Kidney (tissue), 14 donors: ENCODE measurements around the gene PDZRN4. TPM values are rescaled to one million over a fixed set of nuclear protein-coding genes. Genes with fewer than 3 reads are reported as not detected.
"Not testable (repeated sequence)": the region's sequence is repeated elsewhere in the genome, so short reads cannot be mapped to it uniquely, and the experiment has no call there.

ENCODE experiments used
- DNase-seq, 5 donors: peaks; one replicate each; pipeline ENCODE4 v3.0.0-alpha.2; 2013 to 2020
- FAIRE-seq: peaks from 2 replicates; lab custom pipeline; 2012; peaks lifted over from hg19 to GRCh38; lab: Jason Lieb, UNC
- H3K27ac ChIP-seq, 2 donors: one replicate each; pipeline ENCODE4 v1.7.0; 2013; ENCODE audit warnings: low read depth in 2 of 2, low read length in 2 of 2, inconsistent platforms in 1 of 2
- H3K27me3 ChIP-seq: one replicate; pipeline ENCODE4 v1.7.1; 2013; ENCODE audit warnings: low read length, inconsistent platforms; ENCODE audit not compliant: control insufficient read depth, insufficient read depth
- H3K36me3 ChIP-seq, 3 donors: one replicate each; pipeline versions ENCODE4 v1.7.0 to v1.7.1; 2013; ENCODE audit warnings: low read length in 3 of 3, control low read depth in 1 of 3, inconsistent platforms in 1 of 3; ENCODE audit not compliant: insufficient read depth in 3 of 3, control insufficient read depth in 2 of 3
- H3K4me1 ChIP-seq, 3 donors: one replicate each; pipeline versions ENCODE4 v1.7.0 to v1.7.1; 2013; ENCODE audit warnings: low read length in 3 of 3, inconsistent platforms in 1 of 3, low read depth in 1 of 3; ENCODE audit not compliant: control insufficient read depth in 2 of 3, insufficient read depth in 2 of 3
- H3K4me3 ChIP-seq, 3 donors: one replicate each; pipeline versions ENCODE4 v1.7.0 to v1.8.1; 2013; ENCODE audit warnings: low read length in 3 of 3, control low read depth in 1 of 3, inconsistent platforms in 1 of 3
- H3K9ac ChIP-seq, 3 donors: one replicate each; pipeline versions ENCODE4 v1.7.0 to v1.7.1; 2013; ENCODE audit warnings: low read length in 3 of 3, control low read depth in 1 of 3, inconsistent platforms in 1 of 3
- H3K9me3 ChIP-seq, 3 donors: one replicate each; pipeline versions ENCODE4 v1.7.0 to v1.7.1; 2013; ENCODE audit warnings: low read length in 3 of 3, control low read depth in 1 of 3, inconsistent platforms in 1 of 3; ENCODE audit not compliant: control insufficient read depth in 2 of 3, insufficient read depth in 1 of 3
- intact Hi-C: fragments of 100-400 bp; cut with DNase I; formaldehyde crosslinking; loops from one replicate; pipeline ENCODE4 v1.11.1; 2022
- polyA plus RNA-seq: library from polyadenylated mRNA; stranded (reverse); fragments of 350-450 nt; fragmentation: Illumina TruSeq; extraction: RNeasy Lipid Tissue Mini Kit (QIAGEN cat#74804); gene quantifications from one replicate; pipeline ENCODE4 v1.2.3, GENCODE V29; 2014; ENCODE audit warnings: low read depth, low replicate concordance; ENCODE audit not compliant: insufficient read depth
- total RNA-seq: library from RNA; stranded (reverse); fragmentation: NEBNext Ultra II Directional; extraction: Animal tissue kit (Norgen Biotek cat#: 25700); gene quantifications from one replicate; pipeline ENCODE4 v1.2.1, GENCODE V29; 2021
- TF ChIP-seq, protein P1 (sequence below): IDR thresholded peaks from 3 replicates; pipeline ENCODE4 v1.5.1; 2012; ENCODE audit warnings: mild to moderate bottlenecking, moderate library complexity, borderline replicate concordance; ENCODE audit not compliant: insufficient read depth; ENCODE audit errors: extremely low read depth
- donor health status: control.
- donor health status: control.
- donor health status: control.
- donor health status: control.
- donor health status: control.
- donor health status: DM: yes; HTN: yes; CAD: no.
- donor health status: Normal renal cell carcinoma (clear cell type).

The PDZRN4 gene
- total and polyA plus RNA-seq, 2 donors from 2014 or later: 0.56 to 2.1 TPM

DNA sequence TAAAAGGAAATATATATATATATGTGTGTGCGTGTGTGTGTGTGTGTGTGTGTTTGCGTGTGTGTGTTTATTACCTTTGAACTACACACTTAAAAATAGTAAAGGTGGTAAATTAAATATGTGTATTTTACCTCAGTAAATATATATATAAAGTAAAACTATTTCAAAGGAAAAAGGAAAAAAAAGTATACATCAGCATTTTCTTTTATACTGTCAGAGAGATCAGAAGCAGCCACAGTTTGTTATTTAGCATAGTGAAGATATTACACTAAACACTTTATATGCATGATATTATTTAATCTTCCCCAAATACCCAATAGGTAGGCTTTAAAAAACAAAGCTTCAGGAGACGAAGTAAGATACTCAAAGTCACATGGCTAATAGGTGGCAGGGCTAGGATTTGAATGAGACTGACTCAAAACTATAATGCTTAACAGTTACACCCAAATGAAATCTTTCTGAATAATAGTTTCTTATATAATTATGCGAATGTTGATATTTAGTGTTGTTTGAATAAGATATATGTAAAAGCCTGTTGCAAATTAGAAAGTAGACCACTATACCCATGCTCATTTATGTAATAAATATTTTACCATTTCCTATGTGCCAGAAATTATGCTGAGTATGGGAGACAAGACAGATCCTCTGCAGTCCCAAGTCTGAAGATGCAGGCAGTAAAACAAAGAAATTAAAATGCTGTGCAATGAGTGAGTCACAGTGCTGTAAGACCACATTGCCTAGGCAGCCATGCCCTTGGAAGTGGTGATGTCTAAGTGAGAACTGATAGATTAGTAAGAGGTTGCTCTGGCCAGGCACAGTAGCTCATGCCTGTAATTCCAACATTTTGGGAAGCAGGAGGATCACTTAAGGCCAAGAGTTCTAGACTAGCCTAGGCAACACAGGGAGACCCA is 66.1 kb downstream of the PDZRN4 start:
- Histone ChIP-seq H3K4me3 (no peak overlapping the region), H3K27ac (no peak overlapping the region), H3K4me1 (no peaks in the 10 kb centered on the region), H3K27me3 (no peaks in the 10 kb centered on the region), H3K9ac (no peak overlapping the region), H3K36me3 (no peaks in the 10 kb centered on the region), H3K9me3 (no peaks in the 10 kb centered on the region)
- no peak for DNase-seq
- TF ChIP-seq, protein P1, sequence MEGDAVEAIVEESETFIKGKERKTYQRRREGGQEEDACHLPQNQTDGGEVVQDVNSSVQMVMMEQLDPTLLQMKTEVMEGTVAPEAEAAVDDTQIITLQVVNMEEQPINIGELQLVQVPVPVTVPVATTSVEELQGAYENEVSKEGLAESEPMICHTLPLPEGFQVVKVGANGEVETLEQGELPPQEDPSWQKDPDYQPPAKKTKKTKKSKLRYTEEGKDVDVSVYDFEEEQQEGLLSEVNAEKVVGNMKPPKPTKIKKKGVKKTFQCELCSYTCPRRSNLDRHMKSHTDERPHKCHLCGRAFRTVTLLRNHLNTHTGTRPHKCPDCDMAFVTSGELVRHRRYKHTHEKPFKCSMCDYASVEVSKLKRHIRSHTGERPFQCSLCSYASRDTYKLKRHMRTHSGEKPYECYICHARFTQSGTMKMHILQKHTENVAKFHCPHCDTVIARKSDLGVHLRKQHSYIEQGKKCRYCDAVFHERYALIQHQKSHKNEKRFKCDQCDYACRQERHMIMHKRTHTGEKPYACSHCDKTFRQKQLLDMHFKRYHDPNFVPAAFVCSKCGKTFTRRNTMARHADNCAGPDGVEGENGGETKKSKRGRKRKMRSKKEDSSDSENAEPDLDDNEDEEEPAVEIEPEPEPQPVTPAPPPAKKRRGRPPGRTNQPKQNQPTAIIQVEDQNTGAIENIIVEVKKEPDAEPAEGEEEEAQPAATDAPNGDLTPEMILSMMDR: no peak
- intact Hi-C loops: no loop called here
- FAIRE-seq: no peak

DNA sequence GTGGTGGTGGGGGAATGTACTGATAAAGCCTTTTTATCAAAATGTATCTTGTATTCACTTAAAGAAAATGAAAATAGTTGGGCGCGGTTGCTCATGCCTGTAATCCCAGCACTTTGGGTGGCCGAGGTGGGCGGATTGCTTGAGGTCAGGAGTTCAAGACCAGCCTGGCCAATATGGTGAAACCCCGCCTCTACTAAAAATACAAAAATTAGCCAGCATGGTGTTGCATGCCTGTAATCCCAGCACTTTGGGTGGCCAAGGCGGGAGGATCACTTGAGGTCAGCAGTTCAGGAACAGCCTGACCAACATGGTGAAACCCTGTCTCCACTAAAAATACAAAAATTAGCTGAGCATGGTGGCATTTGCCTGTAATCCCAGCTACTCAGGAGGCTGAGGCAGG is 75.1 kb downstream of the PDZRN4 start:
- H3K4me3 ChIP-seq, DNase-seq, intact Hi-C loops, H3K9me3 ChIP-seq, FAIRE-seq, H3K27ac ChIP-seq, H3K9ac ChIP-seq, H3K27me3 ChIP-seq, H3K36me3 ChIP-seq, H3K4me1 ChIP-seq: not testable (repeated sequence)

DNA sequence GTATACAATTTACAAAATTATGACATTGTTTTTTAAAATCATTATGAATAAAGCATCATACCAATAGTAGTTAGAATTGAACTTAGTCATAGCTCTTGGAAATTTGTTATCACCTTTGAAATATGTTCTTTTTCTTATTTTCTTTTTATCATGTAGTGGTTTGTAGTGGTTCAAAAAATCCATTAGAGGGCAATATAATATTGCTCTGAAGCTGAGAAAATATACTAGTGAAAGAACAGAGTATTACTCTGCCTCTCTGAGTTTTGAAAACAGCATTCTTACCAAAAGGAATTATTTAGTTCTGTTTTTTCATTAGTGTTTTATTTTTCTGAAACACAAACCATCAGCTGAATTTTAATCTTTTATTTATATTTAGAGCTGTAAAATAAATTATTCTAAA is 76.2 kb downstream of the PDZRN4 start:
- no peak for DNase-seq
- H3K4me1 ChIP-seq: no peaks in the 10 kb centered on the region
- FAIRE-seq: peak; percentile 96
- TF ChIP-seq, protein P1: peak; percentile 7
- H3K4me3 ChIP-seq: no peak overlapping the region
- no peaks in the 10 kb centered on the region for H3K36me3 ChIP-seq
- no peak overlapping the region for H3K27ac ChIP-seq
- H3K27me3 ChIP-seq: no peaks in the 10 kb centered on the region
- no peak overlapping the region for H3K9ac ChIP-seq
- intact Hi-C loops: no loop called here
- H3K9me3 ChIP-seq: no peaks in the 10 kb centered on the region

DNA sequence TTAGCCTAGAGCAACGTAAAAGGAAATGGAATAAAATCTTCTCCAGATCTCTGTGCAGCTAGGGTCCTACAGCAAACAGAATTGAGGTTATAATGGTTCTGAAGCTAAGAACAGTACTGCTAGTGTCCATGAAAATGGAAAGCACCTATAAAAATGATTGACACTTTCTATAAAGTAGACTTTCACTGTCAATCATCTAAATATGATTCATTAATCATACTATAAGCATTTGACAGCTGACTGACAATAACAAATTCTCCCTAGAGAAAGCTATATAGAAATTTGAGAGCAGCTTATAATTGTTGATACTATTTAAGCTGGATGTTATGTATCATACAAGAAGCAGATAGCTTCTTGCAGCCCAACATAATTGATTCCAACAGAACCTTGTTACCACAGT is 80.9 kb downstream of the PDZRN4 start:
- H3K9ac ChIP-seq: no peak overlapping the region
- H3K4me1 ChIP-seq: no peaks in the 10 kb centered on the region
- TF ChIP-seq, protein P1: no peak
- no peaks in the 10 kb centered on the region for H3K36me3 ChIP-seq
- intact Hi-C loops: no loop called here
- H3K9me3 ChIP-seq: no peaks in the 10 kb centered on the region
- FAIRE-seq (no peak), DNase-seq (no peak)
- no peak overlapping the region for H3K27ac ChIP-seq
- no peak overlapping the region for H3K4me3 ChIP-seq
- H3K27me3 ChIP-seq: no peaks in the 10 kb centered on the region
